ENCODE results near the gene MRPL19.

DNA sequence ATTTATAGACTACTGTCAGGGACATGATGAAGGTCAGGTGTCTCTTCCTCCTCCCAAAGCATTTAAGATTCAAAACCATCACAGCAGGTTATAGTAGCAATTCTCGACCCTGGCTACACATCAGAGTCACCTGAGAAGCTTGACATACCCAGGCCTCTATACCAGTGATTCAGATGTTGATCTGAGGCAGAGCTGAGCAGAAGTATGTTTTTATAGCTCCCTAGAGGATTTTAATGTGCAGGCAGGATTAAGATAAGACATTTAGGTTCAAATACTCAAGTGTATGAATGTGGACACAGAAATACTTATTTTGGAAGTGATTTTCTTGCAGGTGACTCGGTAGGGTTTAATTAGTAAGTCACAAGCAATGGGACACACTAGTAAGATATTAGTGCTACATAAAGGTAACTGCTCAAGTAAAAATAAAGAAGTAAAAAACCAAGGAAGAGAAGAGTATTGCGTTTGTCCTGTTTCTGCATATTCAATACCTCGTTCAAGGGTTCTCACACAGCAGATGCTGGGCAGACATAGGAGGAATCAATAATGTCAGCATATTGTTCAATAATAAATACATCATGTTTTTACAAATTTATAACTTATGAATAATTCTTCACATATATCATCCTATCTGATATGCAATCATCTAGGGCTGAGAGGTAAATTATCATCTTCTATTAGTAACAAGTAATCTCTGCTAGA is 57.2 kb downstream of the MRPL19 start:
- TF ChIP-seq CTCF (IDR thresholded peaks at IDR 0.05; ENCODE audit: insufficient read depth, low read length, poor library complexity, severe bottlenecking) (no peak), EZH2phosphoT487 (conservative IDR thresholded peaks at IDR 0.05; ENCODE audit: low read length) (no peak)
